IMR-90 (cell line): ENCODE data around the gene LCA5L. TPM values are rescaled to one million over a fixed set of nuclear protein-coding genes. Genes with fewer than 3 reads are reported as not detected.

Source experiments
- ATAC-seq: fragments of 200-7000 bp; cut with Tn5 transposase; 2 replicates; pipeline ENCODE4 v1.9.1; 2020; ENCODE audit warnings: low read depth, mild to moderate bottlenecking, moderate library complexity
- BruUV-seq: library from RNA; stranded (reverse); fragments of 400-500 nt; replicated peaks from 2 replicates; lab custom pipeline; 2021; lab: Mats Ljungman, UMichigan
- CTCF ChIA-PET: fragments of 300-600 bp; formaldehyde crosslinking; extraction: SDS; loops from one replicate; lab custom pipeline; 2021; ENCODE audit warnings: antibody characterized with exemption; lab: Yijun Ruan, JAX
- POLR2A ChIA-PET: fragments of 300-600 bp; sonication (Branson Sonifier 250); formaldehyde crosslinking; loops from one replicate; lab custom pipeline; 2022; ENCODE audit warnings: antibody characterized with exemption; ENCODE audit not compliant: unreplicated experiment; lab: Charles Lee
- DNase-seq: peaks from one replicate; pipeline ENCODE4 v3.0.0; 2013
- H2AFZ ChIP-seq: replicated peaks from 2 replicates; pipeline ENCODE3; 2013; ENCODE audit warnings: low read length, mild to moderate bottlenecking; ENCODE audit not compliant: poor library complexity
- H2AK5ac ChIP-seq: 2 replicates; pipeline ENCODE4 v1.6.1; 2013; ENCODE audit warnings: low read depth, low read length, inconsistent platforms
- H2AK9ac ChIP-seq: replicated peaks from 2 replicates; pipeline ENCODE3; 2013; ENCODE audit warnings: mild to moderate bottlenecking, low read depth, low read length, moderate library complexity; ENCODE audit not compliant: poor library complexity
- H2BK120ac ChIP-seq: 2 replicates; pipeline ENCODE4 v1.6.1; 2013; ENCODE audit warnings: low read depth, low read length, inconsistent platforms
- H2BK15ac ChIP-seq: 3 replicates; pipeline ENCODE4 v1.6.1; 2013; ENCODE audit warnings: low read depth, low read length, inconsistent platforms
- H2BK20ac ChIP-seq: 2 replicates; pipeline ENCODE4 v1.6.1; 2013; ENCODE audit warnings: low read depth, mild to moderate bottlenecking, inconsistent platforms, low read length, moderate library complexity
- H2BK5ac ChIP-seq: 2 replicates; pipeline ENCODE4 v1.6.1; 2013; ENCODE audit warnings: mild to moderate bottlenecking, low read depth, low read length, inconsistent platforms; ENCODE audit not compliant: poor library complexity, severe bottlenecking
- H3K14ac ChIP-seq: replicated peaks from 2 replicates; pipeline ENCODE4 v1.6.1; 2013; ENCODE audit warnings: low read depth, low read length, inconsistent platforms
- H3K18ac ChIP-seq: 2 replicates; pipeline ENCODE4 v1.6.1; 2013; ENCODE audit warnings: low read depth, low read length, control low read depth
- H3K23ac ChIP-seq: 2 replicates; pipeline ENCODE4 v1.6.1; 2013; ENCODE audit warnings: low read depth, low read length, inconsistent platforms
- H3K27ac ChIP-seq: 2 replicates; pipeline ENCODE4 v1.5.1; 2013; ENCODE audit warnings: mild to moderate bottlenecking, control low read depth, low read length; ENCODE audit not compliant: insufficient read depth
- H3K27me3 ChIP-seq: 2 replicates; pipeline ENCODE4 v1.6.1; 2013; ENCODE audit warnings: low read length; ENCODE audit not compliant: control insufficient read depth, insufficient read depth
- H3K36me3 ChIP-seq: 2 replicates; pipeline ENCODE4 v1.6.1; 2013; ENCODE audit warnings: low read length, mixed read lengths; ENCODE audit not compliant: control insufficient read depth, insufficient read depth
- H3K4ac ChIP-seq: 2 replicates; pipeline ENCODE4 v1.6.1; 2013; ENCODE audit warnings: low read depth, low read length, inconsistent platforms
- H3K4me1 ChIP-seq: 2 replicates; pipeline ENCODE4 v1.6.1; 2013; ENCODE audit warnings: low read length, mixed read lengths; ENCODE audit not compliant: control insufficient read depth, insufficient read depth
- H3K4me2 ChIP-seq: 2 replicates; pipeline ENCODE4 v1.6.1; 2013; ENCODE audit warnings: low read depth, mild to moderate bottlenecking, control low read depth, low read length, moderate library complexity
- H3K4me3 ChIP-seq: 2 replicates; pipeline ENCODE4 v1.5.1; 2013; ENCODE audit warnings: low read depth, mild to moderate bottlenecking, control low read depth, low read length, moderate library complexity; ENCODE audit not compliant: insufficient read depth
- H3K56ac ChIP-seq: 2 replicates; pipeline ENCODE4 v1.6.1; 2013; ENCODE audit warnings: low read length, inconsistent platforms; ENCODE audit not compliant: insufficient read depth; ENCODE audit errors: extremely low read depth
- H3K79me1 ChIP-seq, 2 experiments: 2 replicates each; pipeline ENCODE4 v1.6.1; 2013; ENCODE audit warnings: low read length in 2 of 2, inconsistent platforms in 1 of 2, low read depth in 1 of 2
- H3K9ac ChIP-seq: 2 replicates; pipeline ENCODE4 v1.6.1; 2013; ENCODE audit warnings: low read depth, low read length, control low read depth
- H3K9me1 ChIP-seq: 2 replicates; pipeline ENCODE4 v1.6.1; 2013; ENCODE audit warnings: low read length, inconsistent platforms; ENCODE audit not compliant: insufficient read depth
- H3K9me3 ChIP-seq: 2 replicates; pipeline ENCODE4 v1.6.1; 2013; ENCODE audit warnings: low read length; ENCODE audit not compliant: control insufficient read depth, insufficient read depth
- H4K20me1 ChIP-seq: 2 replicates; pipeline ENCODE4 v1.6.1; 2013; ENCODE audit warnings: low read length, inconsistent platforms; ENCODE audit not compliant: insufficient read depth
- H4K5ac ChIP-seq: 2 replicates; pipeline ENCODE4 v1.6.1; 2013; ENCODE audit warnings: mild to moderate bottlenecking, low read depth, low read length, control low read depth
- H4K8ac ChIP-seq, 2 experiments: 2 replicates each; pipeline ENCODE4 v1.6.1; 2013; ENCODE audit warnings: low read depth in 2 of 2, low read length in 2 of 2, control low read depth in 1 of 2, inconsistent platforms in 1 of 2
- H4K91ac ChIP-seq: 2 replicates; pipeline ENCODE4 v1.6.1; 2013; ENCODE audit warnings: low read depth, low read length, inconsistent platforms; ENCODE audit not compliant: insufficient read depth
- BHLHE40 ChIP-seq: fragments of 150-350 bp; IDR thresholded peaks from 2 replicates; pipeline ENCODE4 v1.6.1; 2016; ENCODE audit warnings: mild to moderate bottlenecking, low read depth, low read length
- CEBPB ChIP-seq: IDR thresholded peaks from 2 replicates; pipeline ENCODE4 v1.6.1; 2012; ENCODE audit warnings: low read depth, low read length, improper control_type of control experiment
- CHD1 ChIP-seq: IDR thresholded peaks from 2 replicates; pipeline ENCODE4 v1.6.1; 2012; ENCODE audit warnings: low read depth, low read length, improper control_type of control experiment
- CTCF ChIP-seq: conservative IDR thresholded peaks from 2 replicates; pipeline ENCODE4 v1.5.1; 2012; ENCODE audit warnings: mild to moderate bottlenecking, low read depth, low read length, improper control_type of control experiment
- ELK1 ChIP-seq: fragments of 150-350 bp; IDR thresholded peaks from 2 replicates; pipeline ENCODE4 v1.6.1; 2016; ENCODE audit warnings: low read depth, mild to moderate bottlenecking, low read length, moderate library complexity, borderline replicate concordance
- FOS ChIP-seq: fragments of 150-350 bp; IDR thresholded peaks from 2 replicates; pipeline ENCODE4 v1.6.1; 2016; ENCODE audit warnings: low read depth, low read length
- MAFK ChIP-seq: IDR thresholded peaks from 2 replicates; pipeline ENCODE4 v1.6.1; 2012; ENCODE audit warnings: low read depth, low read length, improper control_type of control experiment
- MAZ ChIP-seq: IDR thresholded peaks from 2 replicates; pipeline ENCODE4 v1.6.1; 2012; ENCODE audit warnings: low read depth, mild to moderate bottlenecking, low read length, improper control_type of control experiment, moderate library complexity, borderline replicate concordance
- MXI1 ChIP-seq: IDR thresholded peaks from 2 replicates; pipeline ENCODE4 v1.6.1; 2012; ENCODE audit warnings: low read depth, mild to moderate bottlenecking, low read length, moderate library complexity, borderline replicate concordance
- NFE2L2 ChIP-seq: fragments of 150-350 bp; IDR thresholded peaks from 2 replicates; pipeline ENCODE4 v1.6.1; 2016; ENCODE audit warnings: low read depth, mild to moderate bottlenecking, low read length
- POLR2A ChIP-seq: IDR thresholded peaks from 2 replicates; pipeline ENCODE4 v1.6.1; 2012; ENCODE audit warnings: mild to moderate bottlenecking, low read depth, low read length
- RAD21 ChIP-seq: IDR thresholded peaks from 2 replicates; pipeline ENCODE4 v1.6.1; 2012; ENCODE audit warnings: low read length, improper control_type of control experiment
- RCOR1 ChIP-seq: IDR thresholded peaks from 2 replicates; pipeline ENCODE4 v1.6.1; 2012; ENCODE audit warnings: mild to moderate bottlenecking, low read length, improper control_type of control experiment; ENCODE audit not compliant: insufficient replicate concordance
- RFX5 ChIP-seq: IDR thresholded peaks from 2 replicates; pipeline ENCODE4 v1.8.0; 2012; ENCODE audit warnings: low read depth, mild to moderate bottlenecking, low read length, moderate library complexity
- SMC3 ChIP-seq: fragments of 150-350 bp; IDR thresholded peaks from 2 replicates; pipeline ENCODE4 v1.6.1; 2016; ENCODE audit warnings: low read depth, mild to moderate bottlenecking, antibody characterized with exemption, low read length, moderate library complexity
- USF2 ChIP-seq: fragments of 150-350 bp; IDR thresholded peaks from 2 replicates; pipeline ENCODE4 v1.6.1; 2017; ENCODE audit warnings: mild to moderate bottlenecking, antibody characterized with exemption, low read length, low read depth
- WGBS, 2 experiments: methylation state at CpG; one replicate each; pipeline versions ENCODE4 v1.1.5 to v1.1.7; 2013; ENCODE audit warnings: missing lambda C conversion rate in 2 of 2; ENCODE audit not compliant: insufficient read length in 1 of 2; ENCODE audit errors: extremely low coverage in 2 of 2; 5-methylcytosine and 5-hydroxymethylcytosine counted together
- dilution Hi-C: fragments of 300-500 bp; cut with HindIII; formaldehyde crosslinking; loops from one replicate; pipeline ENCODE4 v1.14.3; 2018; ENCODE audit warnings: low sequenced_read_pairs; ENCODE audit not compliant: unreplicated experiment
- in situ Hi-C: fragments of 300-500 bp; cut with MboI; formaldehyde crosslinking; loops from 3 replicates; pipeline ENCODE4 v1.14.3; 2019; ENCODE audit warnings: low sequenced_read_pairs, inconsistent platforms, mixed read lengths
- intact Hi-C: fragments of 100-400 bp; cut with micrococcal nuclease; formaldehyde crosslinking; loops from 2 replicates; pipeline ENCODE4 v1.10.0; 2022
- polyA plus RNA-seq, 3 experiments: library from polyadenylated mRNA; depleted of rRNA; stranded (reverse); fragments of >200 nt; gene quantifications; 2 replicates each; pipeline ENCODE4 v1.2.3, GENCODE V29; 2012; ENCODE audit warnings: low replicate concordance in 1 of 3
- total RNA-seq: library from RNA; depleted of rRNA; stranded (reverse); fragments of >200 nt; gene quantifications from 2 replicates; pipeline ENCODE4 v1.2.3, GENCODE V29; 2012

LCA5L gene
- total and polyA plus RNA-seq, 2 of the 4 experiments (the other 2 are of a cell fraction), result 0.18 to 0.26 TPM

- dilution Hi-C loops, result no loop called here
- no peak for DNase-seq
These were observed 34.2 kb upstream of the LCA5L start for GRCh38 chr21:39479814-39480182.

More at GRCh38 chr21:39479814-39480182, 34.2 kb upstream of the LCA5L start:
- H3K36me3 ChIP-seq, result no peaks in the 10 kb centered on the region
- H3K4me3 ChIP-seq, result no peak overlapping the region
- TF ChIP-seq ELK1, result no peak
- TF ChIP-seq SMC3, result no peak
- no peak for TF ChIP-seq CEBPB
- TF ChIP-seq RCOR1, result no peak
- no peak for TF ChIP-seq MAFK
- no peak for TF ChIP-seq CHD1
- TF ChIP-seq NFE2L2, result no peak
- no peak for TF ChIP-seq USF2
- no peak for TF ChIP-seq RFX5
- no peak for TF ChIP-seq BHLHE40
- no peak for TF ChIP-seq CTCF
- no peak for TF ChIP-seq POLR2A
- no peak for TF ChIP-seq FOS
- no peak for TF ChIP-seq MXI1
- no peak for TF ChIP-seq MAZ
- TF ChIP-seq RAD21, result no peak
- no peak overlapping the region for H2AFZ ChIP-seq
- no peak overlapping the region for H2AK9ac ChIP-seq
- no peak overlapping the region for H3K4ac ChIP-seq
- no peak overlapping the region for H2BK5ac ChIP-seq
- no peak overlapping the region for H2BK120ac ChIP-seq
- H3K27ac ChIP-seq, result no peak overlapping the region
- no peak for ATAC-seq
- no peak overlapping the region for H4K8ac ChIP-seq
- no peaks in the 10 kb centered on the region for H3K9me1 ChIP-seq
- no peak overlapping the region for H3K23ac ChIP-seq
- no peak overlapping the region for H3K9ac ChIP-seq
- no TSS peak for BruUV-seq
- no peak overlapping the region for H3K56ac ChIP-seq
- H4K20me1 ChIP-seq, result no peaks in the 10 kb centered on the region
- H2BK15ac ChIP-seq, result no peak overlapping the region
- H2AK5ac ChIP-seq, result no peak overlapping the region
- no peak overlapping the region for H3K18ac ChIP-seq
- H3K79me1 ChIP-seq, result no peaks in the 10 kb centered on the region
- no peaks in the 10 kb centered on the region for H3K27me3 ChIP-seq
- no peak overlapping the region for H3K4me2 ChIP-seq
- ChIA-PET CTCF (interaction anchor here (0.7 kb wide), 1 partner anchor 1491 kb away, joined by 3 read pairs; no protein-coding TSS in a partner anchor), POLR2A (no interaction called here)
- H3K9me3 ChIP-seq, result no peaks in the 10 kb centered on the region
- no peak overlapping the region for H4K5ac ChIP-seq
- no peak overlapping the region for H3K14ac ChIP-seq
- WGBS, 2 experiments, result no CpG with 5 or more reads among the region's 2 CpGs
- intact Hi-C loops (no loop called here), in situ Hi-C loops (no loop called here)
- no peaks in the 10 kb centered on the region for H3K4me1 ChIP-seq
- H4K91ac ChIP-seq, result no peak overlapping the region
- no peak overlapping the region for H2BK20ac ChIP-seq
